KMS-11 (cell line): ENCODE data around the gene SAPCD1.

Source experiments
- H2AFZ ChIP-seq: fragments of 200-600 bp; sonication (generic); 2 replicates; pipeline ENCODE4 v1.6.1; 2016; ENCODE audit warnings: antibody characterized with exemption, mixed run types, low read depth
- H3K27ac ChIP-seq: fragments of 200-600 bp; sonication (generic); 2 replicates; pipeline ENCODE4 v1.6.1; 2016; ENCODE audit warnings: mild to moderate bottlenecking, mixed run types
- H3K27me3 ChIP-seq: fragments of 200-600 bp; sonication (generic); 2 replicates; pipeline ENCODE4 v1.6.1; 2017; ENCODE audit warnings: mild to moderate bottlenecking, low read depth, mixed run types, moderate library complexity; ENCODE audit not compliant: insufficient read depth
- H3K36me3 ChIP-seq: fragments of 200-600 bp; sonication (generic); 2 replicates; pipeline ENCODE4 v1.6.1; 2017; ENCODE audit warnings: mild to moderate bottlenecking, mixed run types; ENCODE audit not compliant: insufficient read depth
- H3K4me1 ChIP-seq: fragments of 200-600 bp; sonication (generic); 2 replicates; pipeline ENCODE4 v1.6.1; 2016; ENCODE audit warnings: mild to moderate bottlenecking, low read depth, mixed run types; ENCODE audit not compliant: poor library complexity, severe bottlenecking
- H3K4me2 ChIP-seq: fragments of 200-600 bp; sonication (generic); 2 replicates; pipeline ENCODE4 v1.7.0; 2016; ENCODE audit warnings: mild to moderate bottlenecking, mixed run types
- H3K4me3 ChIP-seq: fragments of 200-600 bp; sonication (generic); IDR thresholded peaks from 2 replicates; pipeline ENCODE4 v1.6.1; 2017; ENCODE audit warnings: low read depth, low read length, mixed read lengths; ENCODE audit not compliant: insufficient read depth
- H3K79me2 ChIP-seq: fragments of 200-600 bp; sonication (generic); 2 replicates; pipeline ENCODE4 v1.6.1; 2016; ENCODE audit warnings: low read depth, mixed run types; ENCODE audit not compliant: insufficient read depth
- H3K9ac ChIP-seq: fragments of 200-600 bp; sonication (generic); 2 replicates; pipeline ENCODE4 v1.6.1; 2016; ENCODE audit warnings: mild to moderate bottlenecking, mixed run types
- H4K20me1 ChIP-seq: fragments of 200-600 bp; sonication (generic); 2 replicates; pipeline ENCODE4 v1.6.1; 2016; ENCODE audit warnings: mild to moderate bottlenecking, mixed run types; ENCODE audit not compliant: insufficient read depth
- CTCF ChIP-seq: fragments of 200-600 bp; sonication (generic); conservative IDR thresholded peaks from 2 replicates; pipeline ENCODE4 v1.6.1; 2017; ENCODE audit warnings: low read depth, mild to moderate bottlenecking, antibody characterized with exemption, low read length, moderate library complexity, mixed read lengths

The SAPCD1 gene

GRCh38 chr6:31739639-31740396, 22.6 kb upstream of the SAPCD1 start, which contains the start of gene MSH5:
MSH5 (plus strand) TSS chr6:31740005; CDS start chr6:31740467, 462 bp downstream.
- H3K27ac ChIP-seq = peak within 1 kb of the TSS; percentile 100
- no peaks in the 10 kb centered on the region for H4K20me1 ChIP-seq
- peaks cover 41% of the 10 kb centered on the region for H3K4me1 ChIP-seq
- no peaks in the 10 kb centered on the region for H3K27me3 ChIP-seq
- no peaks in the 10 kb centered on the region for H3K36me3 ChIP-seq
- no peak within 1 kb of the TSS for H3K4me3 ChIP-seq
- H3K9ac ChIP-seq = peak within 1 kb of the TSS; percentile 100
- peak within 1 kb of the TSS; percentile 100 for H3K4me2 ChIP-seq
- peaks cover 35% of the 10 kb centered on the region for H3K79me2 ChIP-seq
- peak within 1 kb of the TSS; percentile 60 for H2AFZ ChIP-seq
- TF ChIP-seq CTCF = no peak

- Histone ChIP-seq H3K9ac (peak overlapping the region; percentile 100), H3K27ac (peak overlapping the region; percentile 100), H2AFZ (peak overlapping the region; percentile 60), H3K4me3 (no peak overlapping the region), H3K36me3 (no peaks in the 10 kb centered on the region), H3K79me2 (peaks cover 27% of the 10 kb centered on the region), H4K20me1 (no peaks in the 10 kb centered on the region), H3K4me1 (peaks cover 41% of the 10 kb centered on the region), H3K4me2 (peak overlapping the region; percentile 100), H3K27me3 (no peaks in the 10 kb centered on the region)
- TF ChIP-seq CTCF = no peak
Observed at GRCh38 chr6:31740397-31741223, 21.8 kb upstream of the SAPCD1 start.

GRCh38 chr6:31741815-31742214, 20.6 kb upstream of the SAPCD1 start:
- Histone ChIP-seq H3K4me2 (peak overlapping the region; percentile 100; the same call in 1 of the 2 replicates), H3K4me3 (no peak overlapping the region), H3K36me3 (no peaks in the 10 kb centered on the region), H3K27ac (no peak overlapping the region; the same call in 1 of the 2 replicates), H3K79me2 (peaks cover 15% of the 10 kb centered on the region; the same call in 1 of the 2 replicates), H4K20me1 (no peaks in the 10 kb centered on the region), H3K27me3 (no peaks in the 10 kb centered on the region), H3K9ac (no peak overlapping the region), H3K4me1 (peaks cover 38% of the 10 kb centered on the region), H2AFZ (no peak overlapping the region)
- TF ChIP-seq CTCF = no peak

GRCh38 chr6:31742894-31743293, 19.6 kb upstream of the SAPCD1 start:
- no peak for TF ChIP-seq CTCF
- no peak overlapping the region for H2AFZ ChIP-seq
- no peak overlapping the region for H3K9ac ChIP-seq
- H3K4me3 ChIP-seq = no peak overlapping the region
- no peaks in the 10 kb centered on the region for H3K27me3 ChIP-seq
- H3K27ac ChIP-seq = no peak overlapping the region
- no peaks in the 10 kb centered on the region for H3K36me3 ChIP-seq
- H4K20me1 ChIP-seq = no peaks in the 10 kb centered on the region
- H3K4me2 ChIP-seq = no peak overlapping the region
- peaks cover 27% of the 10 kb centered on the region for H3K4me1 ChIP-seq
- H3K79me2 ChIP-seq = peaks cover 12% of the 10 kb centered on the region; the same call in 1 of the 2 replicates
